SK-N-SH (cell line): ENCODE measurements around the gene CATSPERB. TPM values are rescaled to one million over a fixed set of nuclear protein-coding genes. Genes with fewer than 3 reads are reported as not detected.

Experiments used
- CTCF ChIA-PET: fragments of 300-600, 350-600 bp; formaldehyde crosslinking; extraction: SDS; loops from one replicate; lab custom pipeline; 2021; lab: Yijun Ruan, JAX
- POLR2A ChIA-PET: fragments of 350-600 bp; sonication (Branson Sonifier 250); formaldehyde crosslinking; extraction: SDS; loops from one replicate; lab custom pipeline; 2020; ENCODE audit warnings: antibody characterized with exemption, inconsistent platforms; lab: Yijun Ruan, JAX
- DNase-seq: peaks from one replicate; pipeline ENCODE4 v3.0.0; 2012
- H2AFZ ChIP-seq: fragments of 200-600 bp; sonication (generic); 2 replicates; pipeline ENCODE4 v1.8.1; 2016; ENCODE audit warnings: antibody characterized with exemption, mild to moderate bottlenecking, low read depth
- H3F3A ChIP-seq: fragments of 200-600 bp; sonication (generic); replicated peaks from 2 replicates; pipeline ENCODE3; 2016; ENCODE audit warnings: antibody characterized with exemption, mild to moderate bottlenecking; ENCODE audit not compliant: insufficient read depth
- H3K27ac ChIP-seq, 2 experiments: fragments of 200-500 bp in 1 of 2; fragments of 200-600 bp in 1 of 2; sonication (Bioruptor generic) in 1 of 2; sonication (generic), shearing (Covaris generic) in 1 of 2; 2 replicates each; pipeline versions ENCODE4 v1.5.1 to v1.6.1; 2014 to 2016; ENCODE audit warnings: low read depth in 2 of 2, inconsistent platforms in 1 of 2, low read length in 1 of 2, mild to moderate bottlenecking in 1 of 2, mixed read lengths in 1 of 2
- H3K27me3 ChIP-seq: fragments of 200-600 bp; sonication (generic), shearing (Covaris generic); 2 replicates; pipeline ENCODE4 v1.6.1; 2016; ENCODE audit warnings: mixed run types; ENCODE audit not compliant: insufficient read depth
- H3K36me3 ChIP-seq, 2 experiments: fragments of 200-500 bp in 1 of 2; fragments of 200-600 bp in 1 of 2; sonication (Bioruptor generic) in 1 of 2; sonication (generic) in 1 of 2; replicated peaks in 1 of 2; 2 replicates each; pipeline versions ENCODE3 to v1.5.1; 2014 to 2016; ENCODE audit warnings: low read length in 1 of 2, mild to moderate bottlenecking in 1 of 2; ENCODE audit not compliant: insufficient read depth in 2 of 2, control insufficient read depth in 1 of 2
- H3K4me1 ChIP-seq, 2 experiments: fragments of 200-500 bp in 1 of 2; fragments of 200-600 bp in 1 of 2; sonication (Bioruptor generic) in 1 of 2; sonication (generic), shearing (Covaris generic) in 1 of 2; 2 replicates each; pipeline versions ENCODE4 v1.5.1 to v1.6.1; 2014 to 2016; ENCODE audit warnings: low read depth in 1 of 2, low read length in 1 of 2, mixed run types in 1 of 2; ENCODE audit not compliant: insufficient read depth in 2 of 2, control insufficient read depth in 1 of 2
- H3K4me2 ChIP-seq: fragments of 200-600 bp; sonication (generic), shearing (Covaris generic); 2 replicates; pipeline ENCODE4 v1.6.1; 2017; ENCODE audit warnings: mixed run types
- H3K4me3 ChIP-seq, 2 experiments: fragments of 200-500 bp in 1 of 2; fragments of 200-600 bp in 1 of 2; sonication (Bioruptor generic) in 1 of 2; sonication (generic), shearing (Covaris generic) in 1 of 2; 2 replicates each; pipeline versions ENCODE4 v1.5.1 to v1.8.1; 2014 to 2016; ENCODE audit warnings: low read depth in 2 of 2, inconsistent platforms in 1 of 2, low read length in 1 of 2, mild to moderate bottlenecking in 1 of 2, mixed read lengths in 1 of 2, moderate library complexity in 1 of 2
- H3K79me2 ChIP-seq: fragments of 200-600 bp; sonication (generic); 2 replicates; pipeline ENCODE4 v1.8.1; 2017; ENCODE audit warnings: mild to moderate bottlenecking; ENCODE audit not compliant: insufficient read depth
- H3K9ac ChIP-seq: fragments of 200-600 bp; sonication (generic); 2 replicates; pipeline ENCODE4 v1.6.1; 2017; ENCODE audit warnings: mixed run types
- H3K9me2 ChIP-seq: fragments of 200-600 bp; sonication (generic); 2 replicates; pipeline ENCODE4 v1.6.1; 2017; ENCODE audit warnings: mixed run types
- H3K9me3 ChIP-seq: fragments of 200-600 bp; sonication (generic); 2 replicates; pipeline ENCODE4 v1.6.1; 2017; ENCODE audit warnings: mixed run types, mild to moderate bottlenecking, moderate library complexity
- H4K20me1 ChIP-seq: fragments of 200-600 bp; sonication (generic); 2 replicates; pipeline ENCODE4 v1.6.1; 2017; ENCODE audit warnings: mild to moderate bottlenecking, mixed run types; ENCODE audit not compliant: insufficient read depth
- FOSL2 ChIP-seq: IDR thresholded peaks from 2 replicates; pipeline ENCODE4 v1.4.0; 2012; ENCODE audit warnings: low read depth, mild to moderate bottlenecking, moderate library complexity, borderline replicate concordance
- JUND ChIP-seq: IDR thresholded peaks from 2 replicates; pipeline ENCODE4 v1.4.0; 2012
- MEF2A ChIP-seq: IDR thresholded peaks from 2 replicates; pipeline ENCODE4 v1.4.0; 2012; ENCODE audit warnings: low read depth, borderline replicate concordance
- RXRA ChIP-seq: IDR thresholded peaks from 2 replicates; pipeline ENCODE4 v1.4.0; 2012; ENCODE audit warnings: low read depth, mild to moderate bottlenecking, borderline replicate concordance
- SIN3A ChIP-seq: IDR thresholded peaks from 2 replicates; pipeline ENCODE4 v1.6.1; 2012; ENCODE audit warnings: low read depth, mild to moderate bottlenecking, low read length, moderate library complexity, borderline replicate concordance
- WGBS: methylation state at CpG from one replicate; pipeline ENCODE4 v1.1.6; 2017; ENCODE audit warnings: low lambda C conversion rate; 5-methylcytosine and 5-hydroxymethylcytosine counted together
- polyA plus RNA-seq, 3 experiments: library from polyadenylated mRNA; depleted of rRNA; stranded (reverse); fragments of >200 nt; gene quantifications; 2 replicates each; pipeline ENCODE4 v1.2.3, GENCODE V29; 2012
- TF ChIP-seq, protein P1 (sequence below): IDR thresholded peaks from 2 replicates; pipeline ENCODE4 v1.4.0; 2012; ENCODE audit warnings: low read depth, borderline replicate concordance
- TF ChIP-seq, protein P2 (sequence below): fragments of 150-350 bp; IDR thresholded peaks from 2 replicates; pipeline ENCODE4 v1.6.1; 2017; ENCODE audit warnings: antibody characterized with exemption, low read length, low read depth, borderline replicate concordance
- TF ChIP-seq, protein P3 (sequence below): fragments of 200-600 bp; sonication (generic); IDR thresholded peaks from 2 replicates; pipeline ENCODE4 v1.6.1; 2017; ENCODE audit warnings: antibody characterized with exemption, mild to moderate bottlenecking, moderate library complexity

CATSPERB gene
- polyA plus RNA-seq, 1 of the 3 experiments (the other 2 are of a cell fraction) = 0.08 TPM

DNA sequence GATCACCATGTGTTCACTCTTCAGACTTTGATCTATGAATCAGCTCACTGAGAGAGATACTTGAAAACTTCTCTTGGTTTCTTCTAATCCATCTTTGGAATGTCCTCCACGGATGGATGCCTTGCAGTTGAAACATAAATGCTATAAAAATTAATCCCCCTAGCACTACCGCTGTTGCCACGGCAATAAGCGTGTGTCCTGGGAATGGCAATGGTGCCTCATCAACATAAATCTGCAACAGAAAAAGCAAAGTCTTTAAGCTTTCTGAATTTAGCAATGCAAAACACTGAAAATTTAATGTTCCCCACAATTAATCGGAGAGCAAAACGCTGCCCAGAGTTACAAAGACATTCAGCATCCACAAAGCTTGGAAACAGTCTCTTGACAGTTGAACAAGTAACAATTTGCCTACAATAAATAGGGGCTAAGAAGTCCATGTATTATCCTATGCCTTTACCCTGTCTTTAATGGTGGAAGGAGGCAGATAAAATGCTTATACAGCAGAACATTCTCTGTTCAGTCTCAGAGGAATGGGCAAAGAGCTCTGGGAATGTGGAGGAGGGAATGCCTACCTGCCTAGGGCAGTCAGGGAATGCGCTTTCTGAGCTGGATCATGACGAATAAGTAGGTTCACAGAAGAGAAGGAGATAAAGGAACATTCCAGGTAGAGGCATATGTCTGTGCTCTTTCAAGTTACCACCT is 150.9 kb downstream of the CATSPERB start (continued):
- TF ChIP-seq, protein P1, sequence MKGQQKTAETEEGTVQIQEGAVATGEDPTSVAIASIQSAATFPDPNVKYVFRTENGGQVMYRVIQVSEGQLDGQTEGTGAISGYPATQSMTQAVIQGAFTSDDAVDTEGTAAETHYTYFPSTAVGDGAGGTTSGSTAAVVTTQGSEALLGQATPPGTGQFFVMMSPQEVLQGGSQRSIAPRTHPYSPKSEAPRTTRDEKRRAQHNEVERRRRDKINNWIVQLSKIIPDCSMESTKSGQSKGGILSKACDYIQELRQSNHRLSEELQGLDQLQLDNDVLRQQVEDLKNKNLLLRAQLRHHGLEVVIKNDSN = no peak
- TF ChIP-seq, protein P2, sequence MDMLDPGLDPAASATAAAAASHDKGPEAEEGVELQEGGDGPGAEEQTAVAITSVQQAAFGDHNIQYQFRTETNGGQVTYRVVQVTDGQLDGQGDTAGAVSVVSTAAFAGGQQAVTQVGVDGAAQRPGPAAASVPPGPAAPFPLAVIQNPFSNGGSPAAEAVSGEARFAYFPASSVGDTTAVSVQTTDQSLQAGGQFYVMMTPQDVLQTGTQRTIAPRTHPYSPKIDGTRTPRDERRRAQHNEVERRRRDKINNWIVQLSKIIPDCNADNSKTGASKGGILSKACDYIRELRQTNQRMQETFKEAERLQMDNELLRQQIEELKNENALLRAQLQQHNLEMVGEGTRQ = no peak
- TF ChIP-seq, protein P3, sequence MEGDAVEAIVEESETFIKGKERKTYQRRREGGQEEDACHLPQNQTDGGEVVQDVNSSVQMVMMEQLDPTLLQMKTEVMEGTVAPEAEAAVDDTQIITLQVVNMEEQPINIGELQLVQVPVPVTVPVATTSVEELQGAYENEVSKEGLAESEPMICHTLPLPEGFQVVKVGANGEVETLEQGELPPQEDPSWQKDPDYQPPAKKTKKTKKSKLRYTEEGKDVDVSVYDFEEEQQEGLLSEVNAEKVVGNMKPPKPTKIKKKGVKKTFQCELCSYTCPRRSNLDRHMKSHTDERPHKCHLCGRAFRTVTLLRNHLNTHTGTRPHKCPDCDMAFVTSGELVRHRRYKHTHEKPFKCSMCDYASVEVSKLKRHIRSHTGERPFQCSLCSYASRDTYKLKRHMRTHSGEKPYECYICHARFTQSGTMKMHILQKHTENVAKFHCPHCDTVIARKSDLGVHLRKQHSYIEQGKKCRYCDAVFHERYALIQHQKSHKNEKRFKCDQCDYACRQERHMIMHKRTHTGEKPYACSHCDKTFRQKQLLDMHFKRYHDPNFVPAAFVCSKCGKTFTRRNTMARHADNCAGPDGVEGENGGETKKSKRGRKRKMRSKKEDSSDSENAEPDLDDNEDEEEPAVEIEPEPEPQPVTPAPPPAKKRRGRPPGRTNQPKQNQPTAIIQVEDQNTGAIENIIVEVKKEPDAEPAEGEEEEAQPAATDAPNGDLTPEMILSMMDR = no peak
- TF ChIP-seq JUND = no peak

DNA sequence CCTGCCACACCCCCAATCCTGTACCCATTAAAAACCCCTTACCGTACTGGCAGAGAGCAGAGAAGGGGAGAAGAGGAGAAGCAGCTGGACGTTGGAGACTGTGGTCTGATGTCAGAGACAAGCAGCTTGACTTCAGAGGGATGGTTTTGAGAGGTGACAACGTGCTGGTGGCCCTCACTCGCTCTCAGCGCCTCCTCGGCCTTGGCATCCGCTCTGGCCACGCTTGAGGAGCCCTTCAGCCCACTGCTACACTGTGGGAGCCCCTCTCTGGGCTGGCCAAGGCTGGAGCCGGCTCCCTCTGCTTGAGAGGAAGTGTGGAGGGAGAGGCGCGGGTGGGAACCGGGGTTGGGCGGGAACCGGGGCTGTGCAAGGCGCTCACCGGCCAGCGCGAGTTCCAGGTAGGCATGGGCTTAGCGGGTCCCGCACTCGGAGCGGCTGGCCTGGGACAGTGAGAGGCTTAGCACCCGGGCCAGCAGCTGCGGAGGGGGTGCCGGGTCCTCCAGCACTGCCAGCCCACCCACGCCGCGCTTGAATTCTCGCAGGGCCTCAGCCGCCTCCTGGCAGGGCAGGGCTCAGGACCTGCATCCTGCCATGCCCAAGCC is 154.2 kb downstream of the CATSPERB start:
- Histone ChIP-seq H3K4me3 (no peak overlapping the region), H3K4me2 (no peak overlapping the region), H3K9me2 (no peaks in the 10 kb centered on the region), H3K79me2 (no peaks in the 10 kb centered on the region), H3K27me3 (peaks cover 27% of the 10 kb centered on the region; the same call in 1 of the 2 replicates)
- TF ChIP-seq SIN3A (no peak), RXRA (no peak)
- TF ChIP-seq, all 33 proteins: peak for 0
- Histone ChIP-seq H3K9ac (no peak overlapping the region), H3F3A (peaks cover 8% of the 10 kb centered on the region), H3K27ac (no peak overlapping the region), H4K20me1 (no peaks in the 10 kb centered on the region), H3K9me3 (no peaks in the 10 kb centered on the region), H3K36me3 (no peaks in the 10 kb centered on the region), H2AFZ (no peak overlapping the region), H3K4me1 (no peaks in the 10 kb centered on the region; a peak in 1 of 4 replicates)
- no peak for DNase-seq
- ChIA-PET POLR2A (no interaction called here), CTCF (no interaction called here)
- 52% methylated on average over 14 of the region's 30 CpGs for WGBS

DNA sequence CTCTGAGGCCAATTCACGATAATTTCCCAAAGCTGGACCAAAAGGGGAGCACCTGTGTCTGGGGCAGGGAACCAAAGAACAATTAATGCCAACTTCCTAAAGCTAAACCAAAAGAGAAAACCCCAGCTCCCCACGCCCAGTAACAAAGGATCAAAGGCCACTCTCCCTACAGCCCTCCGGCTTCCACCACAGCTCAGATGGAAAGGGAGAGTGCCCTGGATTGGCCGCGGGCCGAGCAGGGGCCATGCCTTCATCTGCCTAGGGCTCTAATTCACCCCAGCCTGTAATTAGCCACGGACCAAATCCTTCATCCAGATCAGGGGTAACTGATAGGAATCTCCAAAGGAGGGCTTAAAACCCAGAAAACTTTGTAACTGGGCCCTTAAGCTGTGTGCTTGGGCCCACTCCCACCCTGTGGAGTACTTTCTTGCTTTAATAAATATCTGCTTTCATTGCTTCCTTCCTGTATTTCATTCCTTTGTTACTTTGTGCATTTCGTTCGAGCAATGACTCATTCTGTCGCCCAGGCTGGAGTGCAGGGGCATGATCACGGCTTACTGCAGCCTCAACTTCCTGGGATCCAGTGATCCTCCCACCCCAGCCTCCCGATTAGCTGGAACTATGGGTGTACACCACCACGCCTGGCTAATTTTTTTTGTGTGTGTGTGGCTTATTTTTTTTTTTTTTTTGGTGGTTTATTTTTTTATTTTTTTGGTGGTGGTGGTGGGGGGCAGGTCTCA is 156.2 kb downstream of the CATSPERB start:
- Histone ChIP-seq H3K9me3 (no peaks in the 10 kb centered on the region), H3K4me1 (no peaks in the 10 kb centered on the region; a peak in 1 of 4 replicates), H3F3A (peaks cover 8% of the 10 kb centered on the region), H4K20me1 (no peaks in the 10 kb centered on the region), H3K36me3 (no peaks in the 10 kb centered on the region), H3K27ac (no peak overlapping the region), H3K79me2 (no peaks in the 10 kb centered on the region), H3K4me2 (no peak overlapping the region), H3K27me3 (peaks cover 14% of the 10 kb centered on the region; the same call in 1 of the 2 replicates), H3K9ac (no peak overlapping the region), H3K9me2 (no peaks in the 10 kb centered on the region), H3K4me3 (no peak overlapping the region), H2AFZ (peak overlapping the region; percentile 58; the same call in 1 of the 2 replicates)
- WGBS = 28% methylated on average over 11 of the region's 13 CpGs
- DNase-seq = no peak
- ChIA-PET POLR2A (no interaction called here), CTCF (interaction anchor here (1.1 kb wide), 1 partner anchor 56 kb away, joined by 3 read pairs; no protein-coding TSS in a partner anchor)
- TF ChIP-seq MEF2A (no peak), FOSL2 (peak; percentile 6; the same call in 1 of the 2 replicates)
